ENCODE results near the gene IGF1R. TPM values are rescaled to one million over a fixed set of nuclear protein-coding genes. Genes with fewer than 3 reads are reported as not detected.

Gene IGF1R
- total and polyA plus RNA-seq, 2 of the 8 experiments (the other 6 are each of a cell fraction or from before 2014, with no cell fraction given): 32.9 to 109 TPM

- H3K56ac ChIP-seq (replicated peaks; ENCODE audit: insufficient read length, low read depth, low read length): no peak overlapping the region
- peaks cover 10 to 85% of the 10 kb centered on the region in 2 experiments; a peak in 3 of 4 replicates for H3K79me2 ChIP-seq (ENCODE audit: control insufficient read depth in 1 of 2, insufficient read depth in 2 of 2, low read length in 2 of 2)
- 0 out of 2 replicates have a peak, but pooled peaks have one; percentile 1 for TF ChIP-seq MAFK (IDR thresholded peaks at IDR 0.05; ENCODE audit: low read depth, low read length)
- peak; percentile 22; the same call in 1 of the 2 replicates for TF ChIP-seq TEAD4 (IDR thresholded peaks at IDR 0.05; ENCODE audit: low read depth, low read length)
- TF ChIP-seq JUN (IDR thresholded peaks at IDR 0.05; ENCODE audit: low read depth, low read length): peak; percentile 63; the same call in 1 of the 2 replicates
- peak in 1 of 2 experiments; percentile 83; a peak in 1 of 4 replicates for TF ChIP-seq HDAC2 (IDR thresholded peaks at IDR 0.05; ENCODE audit: borderline replicate concordance in 1 of 2, low read depth in 2 of 2, low read length in 2 of 2)
- 0 out of 3 replicates have a peak, but pooled peaks of 1 of the 2 experiments have one; percentile 30 for TF ChIP-seq EP300 (IDR thresholded peaks at IDR 0.05; ENCODE audit: borderline replicate concordance in 1 of 2, low read depth in 2 of 2, low read length in 2 of 2)
- TF ChIP-seq BCL11A (IDR thresholded peaks at IDR 0.05; ENCODE audit: low read depth in 2 of 2, low read length in 2 of 2): no peak
- TF ChIP-seq CREB1 (IDR thresholded peaks at IDR 0.05): no peak
- TF ChIP-seq ASH2L (IDR thresholded peaks at IDR 0.05; ENCODE audit: low read length): peak; percentile 34
- peak; percentile 42; the same call in 1 of the 2 replicates for TF ChIP-seq CEBPB (IDR thresholded peaks at IDR 0.05; ENCODE audit: low read depth, low read length)
- peak in 1 of 2 experiments; percentile 40; a peak in 1 of 4 replicates for TF ChIP-seq SIN3A (conservative IDR thresholded peaks at IDR 0.05 in 1 of 2, IDR thresholded peaks at IDR 0.05 in 1 of 2; ENCODE audit: low read depth in 1 of 2, low read length in 2 of 2)
These were observed 152.3 kb downstream of the IGF1R start for GRCh38 chr15:98800437-98801233.

More at GRCh38 chr15:98800437-98801233, 152.3 kb downstream of the IGF1R start:
- FAIRE-seq: peak; percentile 58
- Histone ChIP-seq H4K8ac (ENCODE audit: extremely low read depth, insufficient read depth, low read length) (0 out of 2 replicates have a peak overlapping the region, but pooled peaks have one; percentile 66), H2AFZ (ENCODE audit: low read length) (no peak overlapping the region), H3K4me3 (ENCODE audit: extremely low read depth in 1 of 4, insufficient read depth in 2 of 4, low read depth in 3 of 4, low read length in 4 of 4) (peak overlapping the region; percentile 17 to 53 (median 24); a peak in 5 of 8 replicates), H2BK120ac (replicated peaks; ENCODE audit: low read depth, low read length) (peak overlapping the region; percentile 62), H3K4ac (replicated peaks; ENCODE audit: insufficient read length, low read depth, low read length) (no peak overlapping the region), H2BK20ac (ENCODE audit: low read length) (no peak overlapping the region; the same call in 1 of the 2 replicates), H3K9ac (replicated peaks in 1 of 4; ENCODE audit: extremely low read depth in 1 of 4, low read depth in 3 of 4, low read length in 3 of 4) (peak overlapping the region in 2 of 4 experiments; percentile 25 to 46; a peak in 3 of 7 replicates), H3K79me1 (ENCODE audit: low read depth, low read length) (peaks cover 30% of the 10 kb centered on the region), H2BK15ac (ENCODE audit: low read length) (0 out of 2 replicates have a peak overlapping the region, but pooled peaks have one; percentile 36), H3K36me3 (ENCODE audit: control insufficient read depth in 2 of 4, insufficient read depth in 4 of 4, low read length in 3 of 4) (no peaks in the 10 kb centered on the region), H2BK12ac (ENCODE audit: low read depth, low read length) (peak overlapping the region; percentile 96), H4K91ac (replicated peaks; ENCODE audit: insufficient read length, low read length) (peak overlapping the region; percentile 58), H3K4me1 (replicated peaks in 1 of 4; ENCODE audit: control insufficient read depth in 3 of 4, insufficient read depth in 4 of 4, low read length in 3 of 4) (peaks cover 21 to 50% (median 44%) of the 10 kb centered on the region in 4 experiments), H3K4me2 (ENCODE audit: insufficient read depth in 1 of 2, low read depth in 2 of 2, low read length in 2 of 2) (peak overlapping the region; percentile 70 to 96), H3K9me3 (ENCODE audit: insufficient read depth in 2 of 2, low read depth in 1 of 2, low read length in 1 of 2) (no peaks in the 10 kb centered on the region), H4K20me1 (replicated peaks in 1 of 2; ENCODE audit: control insufficient read depth in 1 of 2, insufficient read depth in 2 of 2, low read length in 2 of 2) (peaks cover 29 to 33% of the 10 kb centered on the region in 2 experiments), H3K18ac (ENCODE audit: extremely low read depth, low read length) (peak overlapping the region; percentile 86), H2AK5ac (ENCODE audit: low read depth, low read length) (peak overlapping the region; percentile 58), H3K23me2 (ENCODE audit: low read depth, low read length) (no peaks in the 10 kb centered on the region), H3K23ac (ENCODE audit: insufficient read length) (no peak overlapping the region), H3K27me3 (replicated peaks in 1 of 4; ENCODE audit: control insufficient read depth in 3 of 4, extremely low read depth in 1 of 4, insufficient read depth in 3 of 4, low read length in 3 of 4) (no peaks in the 10 kb centered on the region), H2BK5ac (ENCODE audit: low read depth, low read length) (peak overlapping the region; percentile 79; the same call in 1 of the 2 replicates), H4K5ac (ENCODE audit: insufficient read length, low read depth, low read length) (peak overlapping the region; percentile 34), H3K14ac (ENCODE audit: insufficient read length) (no peak overlapping the region), H3K27ac (ENCODE audit: low read depth, low read length) (peak overlapping the region; percentile 82)
- WGBS, 2 experiments (ENCODE audit: extremely low coverage in 1 of 2, insufficient coverage in 1 of 2, insufficient read length in 1 of 2, insufficient replicate concordance in 2 of 2, low coverage in 1 of 2, low lambda C conversion rate in 2 of 2, missing lambda C conversion rate in 1 of 2): 5% methylated on average over 11 of the region's 11 CpGs; no CpG with 5 or more reads in 1 of the 2 experiments
- CTCF ChIA-PET (ENCODE audit: partially characterized antibody): interaction anchor here (0.7 to 5.2 kb wide), 9 partner anchors 10 to 121 kb away, joined by 3 to 36 read pairs (median 4); no protein-coding TSS in a partner anchor
- DNase-seq (ENCODE audit: low read depth in 1 of 2, low spot score in 2 of 2): peak in 1 of 2 experiments; percentile 74
- POLR2A ChIA-PET (ENCODE audit: partially characterized antibody): interaction anchor here (0.7 to 2.0 kb wide), 10 partner anchors 9 to 154 kb away, joined by 3 to 8 read pairs (median 4); no protein-coding TSS in a partner anchor
